CD4-positive, CD25-positive, alpha-beta regulatory T cell (primary cell): ENCODE measurements around the gene ASTL. TPM values are rescaled to one million over a fixed set of nuclear protein-coding genes. Genes with fewer than 3 reads are reported as not detected.

Experiments
- ATAC-seq, 2 donors: fragments of 150-1000 bp; cut with Tn5 transposase; one replicate each; pipeline ENCODE4 v1.10.0; 2021; ENCODE audit warnings: low read depth in 2 of 2, moderate number of reproducible peaks in 2 of 2, moderate library complexity in 1 of 2
- DNase-seq, 3 donors: peaks; one replicate each; pipeline versions ENCODE4 v3.0.0 to v3.0.0-alpha.2; 2012 to 2022; ENCODE audit warnings: mixed read lengths in 1 of 3
- H3K27ac ChIP-seq: one replicate; pipeline ENCODE4 v1.7.0; 2013; ENCODE audit warnings: mild to moderate bottlenecking, low read length; ENCODE audit not compliant: insufficient read depth, poor library complexity, severe bottlenecking
- H3K27me3 ChIP-seq: one replicate; pipeline ENCODE4 v1.7.0; 2013; ENCODE audit warnings: low read length; ENCODE audit not compliant: control insufficient read depth, insufficient read depth
- H3K36me3 ChIP-seq: one replicate; pipeline ENCODE4 v1.7.0; 2013; ENCODE audit warnings: mild to moderate bottlenecking, low read length, moderate library complexity; ENCODE audit not compliant: control insufficient read depth, insufficient read depth
- H3K4me1 ChIP-seq: 2 replicates; pipeline ENCODE4 v1.7.0; 2013; ENCODE audit warnings: mild to moderate bottlenecking, low read length; ENCODE audit not compliant: insufficient read depth, control insufficient read depth, poor library complexity, severe bottlenecking
- H3K4me3 ChIP-seq: one replicate; pipeline ENCODE4 v1.7.0; 2013; ENCODE audit warnings: low read depth, mild to moderate bottlenecking, low read length, moderate library complexity
- H3K9me3 ChIP-seq, 2 experiments: 1 replicate in 1 of 2; 2 replicates in 1 of 2; pipeline ENCODE4 v1.7.0; 2013; ENCODE audit warnings: low read length in 2 of 2, mild to moderate bottlenecking in 1 of 2, moderate library complexity in 1 of 2; ENCODE audit not compliant: control insufficient read depth in 2 of 2
- H3K27ac Mint-ChIP-seq, 3 donors: one replicate each; pipeline ENCODE4 v1.8.0; 2020 to 2022; ENCODE audit warnings: mild to moderate bottlenecking in 3 of 3, mixed read lengths in 3 of 3, moderate library complexity in 2 of 3
- H3K27me3 Mint-ChIP-seq: one replicate; pipeline ENCODE4 v1.8.0; 2022; ENCODE audit warnings: mild to moderate bottlenecking, mixed read lengths
- H3K36me3 Mint-ChIP-seq: one replicate; pipeline ENCODE4 v1.8.0; 2020; ENCODE audit warnings: mixed read lengths
- H3K4me1 Mint-ChIP-seq, 4 donors: one replicate each; pipeline ENCODE4 v1.8.0; 2020 to 2022; ENCODE audit warnings: mixed read lengths in 4 of 4, mild to moderate bottlenecking in 1 of 4
- H3K4me3 Mint-ChIP-seq, 4 donors: one replicate each; pipeline ENCODE4 v1.8.0; 2020 to 2022; ENCODE audit warnings: mild to moderate bottlenecking in 4 of 4, mixed read lengths in 4 of 4, moderate library complexity in 3 of 4
- H3K9me3 Mint-ChIP-seq, 7 donors: one replicate each; pipeline ENCODE4 v1.8.0; 2020 to 2022; ENCODE audit warnings: mixed read lengths in 7 of 7, mild to moderate bottlenecking in 3 of 7, moderate library complexity in 2 of 7
- polyA plus RNA-seq, 4 donors: library from polyadenylated mRNA; unstranded; fragments of 300-500 nt; fragmentation: Illumina TruSeq; gene quantifications; one replicate each; pipeline ENCODE4 v1.2.3, GENCODE V29; 2021
- total RNA-seq: library from RNA; stranded (reverse); gene quantifications from one replicate; pipeline ENCODE4 v1.2.3, GENCODE V29; 2022

ASTL gene
- total and polyA plus RNA-seq, 5 donors from 2014 or later, result 0.23 to 9.7 (median 0.39) TPM; not detected in 2

GRCh38 chr2:96082211-96083063 lies 55.9 kb downstream of the ASTL start:
- no peaks in the 10 kb centered on the region for H3K9me3 ChIP-seq
- Mint-ChIP-seq H3K4me3 (no peak overlapping the region), H3K27me3 (peaks cover 9% of the 10 kb centered on the region), H3K9me3 (peaks cover 0 to 8% (median 2%) of the 10 kb centered on the region in 7 donors), H3K4me1 (peaks cover 0 to 3% (median 0%) of the 10 kb centered on the region in 4 donors), H3K27ac (no peak overlapping the region), H3K36me3 (no peaks in the 10 kb centered on the region)
- no peak overlapping the region for H3K4me3 ChIP-seq
- no peak for DNase-seq
- H3K27ac ChIP-seq, result no peak overlapping the region
- no peaks in the 10 kb centered on the region for H3K4me1 ChIP-seq
- ATAC-seq, result no peak
- peaks cover 13% of the 10 kb centered on the region for H3K27me3 ChIP-seq
- H3K36me3 ChIP-seq, result no peaks in the 10 kb centered on the region

- no peak for DNase-seq
- Mint-ChIP-seq H3K27me3 (peaks cover 12% of the 10 kb centered on the region), H3K36me3 (peaks cover under 1% of the 10 kb centered on the region), H3K27ac (no peak overlapping the region), H3K4me3 (no peak overlapping the region), H3K4me1 (no peaks in the 10 kb centered on the region), H3K9me3 (peaks cover 0 to 9% (median 3%) of the 10 kb centered on the region in 7 donors)
- H3K4me3 ChIP-seq, result no peak overlapping the region
- H3K27ac ChIP-seq, result no peak overlapping the region
- no peak for ATAC-seq
- H3K4me1 ChIP-seq, result no peaks in the 10 kb centered on the region
- peaks cover 13% of the 10 kb centered on the region for H3K27me3 ChIP-seq
- H3K9me3 ChIP-seq, result no peaks in the 10 kb centered on the region
- H3K36me3 ChIP-seq, result no peaks in the 10 kb centered on the region
Measured at GRCh38 chr2:96081042-96081441, 57.3 kb downstream of the ASTL start.

GRCh38 chr2:96075199-96075771 lies 63.0 kb downstream of the ASTL start:
- Histone ChIP-seq H3K4me3 (no peak overlapping the region), H3K36me3 (no peaks in the 10 kb centered on the region), H3K27ac (no peak overlapping the region), H3K9me3 (no peaks in the 10 kb centered on the region), H3K4me1 (no peaks in the 10 kb centered on the region), H3K27me3 (peaks cover 6% of the 10 kb centered on the region)
- DNase-seq (no peak), ATAC-seq (no peak)
- Mint-ChIP-seq H3K9me3 (peaks cover 0 to 14% (median 4%) of the 10 kb centered on the region in 7 donors), H3K4me3 (no peak overlapping the region), H3K27ac (no peak overlapping the region), H3K27me3 (peaks cover 18% of the 10 kb centered on the region), H3K4me1 (no peaks in the 10 kb centered on the region), H3K36me3 (peaks cover 5% of the 10 kb centered on the region)

GRCh38 chr2:96074156-96074555 lies 64.1 kb downstream of the ASTL start:
- Mint-ChIP-seq H3K27ac (no peak overlapping the region), H3K27me3 (peaks cover 13% of the 10 kb centered on the region), H3K9me3 (peaks cover 0 to 14% (median 4%) of the 10 kb centered on the region in 7 donors), H3K4me1 (no peaks in the 10 kb centered on the region), H3K4me3 (no peak overlapping the region), H3K36me3 (peaks cover 5% of the 10 kb centered on the region)
- Histone ChIP-seq H3K36me3 (no peaks in the 10 kb centered on the region), H3K9me3 (no peaks in the 10 kb centered on the region), H3K4me1 (no peaks in the 10 kb centered on the region), H3K4me3 (no peak overlapping the region), H3K27ac (no peak overlapping the region), H3K27me3 (peaks cover 3% of the 10 kb centered on the region)
- DNase-seq, result no peak
- ATAC-seq, result no peak

- H3K4me1 Mint-ChIP-seq, result no peaks in the 10 kb centered on the region
- Histone ChIP-seq H3K9me3 (no peaks in the 10 kb centered on the region), H3K36me3 (no peaks in the 10 kb centered on the region), H3K27me3 (peaks cover 3% of the 10 kb centered on the region), H3K4me3 (no peak overlapping the region), H3K27ac (no peak overlapping the region), H3K4me1 (no peaks in the 10 kb centered on the region)
- peaks cover 13% of the 10 kb centered on the region for H3K27me3 Mint-ChIP-seq
- DNase-seq, result no peak
- H3K27ac Mint-ChIP-seq, result no peak overlapping the region
- H3K4me3 Mint-ChIP-seq, result no peak overlapping the region
- H3K36me3 Mint-ChIP-seq, result peaks cover 5% of the 10 kb centered on the region
- H3K9me3 Mint-ChIP-seq, result peaks cover 0 to 14% (median 4%) of the 10 kb centered on the region in 7 donors
- ATAC-seq, result no peak
Measured at GRCh38 chr2:96073170-96073775, 65.0 kb downstream of the ASTL start.

Other genes starting within 250 kb of the ASTL start
- gene ANKRD36C, start 146.7 kb downstream of the ASTL start, total RNA-seq, result 118 TPM
- 10 to 100 TPM; 15.5 to 20.6 (median 17.3) TPM for gene ANKRD36C, start 146.7 kb downstream of the ASTL start, polyA plus RNA-seq
- 2.0 TPM for gene GPAT2, start 103.6 kb downstream of the ASTL start, total RNA-seq
- gene GPAT2, start 103.6 kb downstream of the ASTL start, polyA plus RNA-seq, result 1 to 10 TPM in 2 of 4 donors, under 1 TPM in 2; 0.64 to 4.6 (median 1.0) TPM
- gene ADRA2B, start 21.9 kb downstream of the ASTL start, total RNA-seq, result 1.0 TPM
- gene ADRA2B, start 21.9 kb downstream of the ASTL start, polyA plus RNA-seq, result not detected
- 566 TPM for gene DUSP2, start 6.9 kb upstream of the ASTL start, total RNA-seq
- 10 to 100 TPM; 30.8 to 95.4 (median 44.5) TPM for gene DUSP2, start 6.9 kb upstream of the ASTL start, polyA plus RNA-seq
- 97.2 TPM for gene STARD7, start 70.3 kb upstream of the ASTL start, total RNA-seq
- gene STARD7, start 70.3 kb upstream of the ASTL start, polyA plus RNA-seq, result 100 to 1,000 TPM; 177 to 208 (median 197) TPM
- 54.3 TPM for gene TMEM127, start 127.5 kb upstream of the ASTL start, total RNA-seq
- 10 to 100 TPM; 27.6 to 40.4 (median 37.4) TPM for gene TMEM127, start 127.5 kb upstream of the ASTL start, polyA plus RNA-seq
- 60.3 TPM for gene CIAO1, start 127.7 kb upstream of the ASTL start, total RNA-seq
- gene CIAO1, start 127.7 kb upstream of the ASTL start, polyA plus RNA-seq, result 100 to 1,000 TPM in 1 of 4 donors, 10 to 100 TPM in 3; 83.0 to 102 (median 94.7) TPM
- gene SNRNP200, start 167.0 kb upstream of the ASTL start, total RNA-seq, result 295 TPM
- gene SNRNP200, start 167.0 kb upstream of the ASTL start, polyA plus RNA-seq, result 10 to 100 TPM; 67.4 to 89.4 (median 83.4) TPM
- gene ITPRIPL1, start 186.8 kb upstream of the ASTL start, total RNA-seq, result 27.8 TPM
- 10 to 100 TPM in 2 of 4 donors, 1 to 10 TPM in 2; 7.5 to 17.5 (median 10.9) TPM for gene ITPRIPL1, start 186.8 kb upstream of the ASTL start, polyA plus RNA-seq
- 14.0 TPM for gene NCAPH, start 197.3 kb upstream of the ASTL start, total RNA-seq
- 10 to 100 TPM in 1 of 4 donors, 1 to 10 TPM in 3; 4.2 to 10.0 (median 8.1) TPM for gene NCAPH, start 197.3 kb upstream of the ASTL start, polyA plus RNA-seq